Colonic mucosa (tissue), 4 donors: ENCODE measurements around the gene CDH5. TPM values are rescaled to one million over a fixed set of nuclear protein-coding genes. Genes with fewer than 3 reads are reported as not detected.

Experiments used
- DNase-seq: peaks from one replicate; pipeline ENCODE4 v3.0.0-alpha.2; 2020
- H3K27ac ChIP-seq: fragments of 200-600 bp; one replicate; pipeline ENCODE4 v1.8.0; 2021
- H3K27me3 ChIP-seq: fragments of 200-600 bp; one replicate; pipeline ENCODE4 v1.8.0; 2021
- H3K36me3 ChIP-seq: fragments of 200-600 bp; one replicate; pipeline ENCODE4 v1.8.0; 2021
- H3K4me1 ChIP-seq: fragments of 200-600 bp; one replicate; pipeline ENCODE4 v1.8.0; 2021; ENCODE audit warnings: mild to moderate bottlenecking
- H3K4me3 ChIP-seq: fragments of 200-600 bp; one replicate; pipeline ENCODE4 v1.8.0; 2021
- H3K9ac ChIP-seq, 2 donors: one replicate each; pipeline ENCODE4 v1.7.0; 2013; ENCODE audit warnings: control low read depth in 2 of 2, low read depth in 2 of 2, low read length in 2 of 2
- H3K9me3 ChIP-seq: fragments of 200-600 bp; one replicate; pipeline ENCODE4 v1.8.0; 2021
- CTCF ChIP-seq: fragments of 200-600 bp; IDR thresholded peaks from one replicate; pipeline ENCODE4 v1.8.0; 2022; ENCODE audit warnings: antibody characterized with exemption, mild to moderate bottlenecking
- intact Hi-C: fragments of 100-400 bp; cut with DNase I; formaldehyde crosslinking; loops from one replicate; pipeline ENCODE4 v1.14.1; 2022
- total RNA-seq, 2 donors: library from RNA; stranded (reverse); fragmentation: NEBNext Ultra II Directional in 1 of 2; extraction: Animal tissue kit (Norgen Biotek cat#: 25700) in 1 of 2; gene quantifications; one replicate each; pipeline ENCODE4 v1.2.1, GENCODE V29; 2021
- donor health status: healthy.
- donor health status: DM: no; HTN: no; CAD: no.
- donor health status: DM: no; HTN: no; CAD: no.

Gene CDH5
- total RNA-seq, 2 donors from 2014 or later, result 4.4 to 15.2 TPM

- no peaks in the 10 kb centered on the region for H3K9me3 ChIP-seq
- no peaks in the 10 kb centered on the region for H3K4me1 ChIP-seq
- H3K27me3 ChIP-seq, result no peaks in the 10 kb centered on the region
- DNase-seq, result no peak
- intact Hi-C loops, result no loop called here
- no peak overlapping the region for H3K27ac ChIP-seq
- H3K9ac ChIP-seq, result no peak overlapping the region
- no peak for TF ChIP-seq CTCF
- H3K36me3 ChIP-seq, result no peaks in the 10 kb centered on the region
- H3K4me3 ChIP-seq, result no peak overlapping the region
Observed at GRCh38 chr16:66382171-66382965, 15.9 kb downstream of the CDH5 start.

- Histone ChIP-seq H3K4me3 (no peak overlapping the region), H3K9me3 (no peaks in the 10 kb centered on the region), H3K27ac (no peak overlapping the region), H3K27me3 (no peaks in the 10 kb centered on the region), H3K4me1 (no peaks in the 10 kb centered on the region), H3K36me3 (no peaks in the 10 kb centered on the region), H3K9ac (no peak overlapping the region)
- TF ChIP-seq CTCF, result no peak
- intact Hi-C loops, result no loop called here
- no peak for DNase-seq
Observed at GRCh38 chr16:66382966-66383299, 16.4 kb downstream of the CDH5 start.

GRCh38 chr16:66383551-66383950 lies 17.1 kb downstream of the CDH5 start:
- H3K36me3 ChIP-seq, result no peaks in the 10 kb centered on the region
- no peaks in the 10 kb centered on the region for H3K27me3 ChIP-seq
- intact Hi-C loops, result no loop called here
- DNase-seq, result no peak
- TF ChIP-seq CTCF, result no peak
- no peak overlapping the region for H3K9ac ChIP-seq
- no peaks in the 10 kb centered on the region for H3K4me1 ChIP-seq
- H3K9me3 ChIP-seq, result no peaks in the 10 kb centered on the region
- no peak overlapping the region for H3K4me3 ChIP-seq
- H3K27ac ChIP-seq, result no peak overlapping the region

- DNase-seq, result no peak
- Histone ChIP-seq H3K9ac (no peak overlapping the region), H3K9me3 (no peaks in the 10 kb centered on the region), H3K27me3 (no peaks in the 10 kb centered on the region), H3K4me3 (no peak overlapping the region), H3K27ac (no peak overlapping the region), H3K4me1 (no peaks in the 10 kb centered on the region), H3K36me3 (no peaks in the 10 kb centered on the region)
- intact Hi-C loops, result no loop called here
- no peak for TF ChIP-seq CTCF
Observed at GRCh38 chr16:66385415-66385814, 18.9 kb downstream of the CDH5 start.

GRCh38 chr16:66386629-66387622 lies 20.4 kb downstream of the CDH5 start:
- Histone ChIP-seq H3K4me1 (no peaks in the 10 kb centered on the region), H3K9ac (no peak overlapping the region), H3K27ac (no peak overlapping the region), H3K27me3 (no peaks in the 10 kb centered on the region), H3K9me3 (no peaks in the 10 kb centered on the region), H3K36me3 (no peaks in the 10 kb centered on the region), H3K4me3 (no peak overlapping the region)
- no peak for TF ChIP-seq CTCF
- intact Hi-C loops, result no loop called here
- DNase-seq, result no peak
